Measurements from ENCODE around the gene GARNL3. TPM values are rescaled to one million over a fixed set of nuclear protein-coding genes. Genes with fewer than 3 reads are reported as not detected.

Gene GARNL3
- total and polyA plus RNA-seq, 2 experiments from 2014 or later: 24.8 to 34.2 TPM

DNA sequence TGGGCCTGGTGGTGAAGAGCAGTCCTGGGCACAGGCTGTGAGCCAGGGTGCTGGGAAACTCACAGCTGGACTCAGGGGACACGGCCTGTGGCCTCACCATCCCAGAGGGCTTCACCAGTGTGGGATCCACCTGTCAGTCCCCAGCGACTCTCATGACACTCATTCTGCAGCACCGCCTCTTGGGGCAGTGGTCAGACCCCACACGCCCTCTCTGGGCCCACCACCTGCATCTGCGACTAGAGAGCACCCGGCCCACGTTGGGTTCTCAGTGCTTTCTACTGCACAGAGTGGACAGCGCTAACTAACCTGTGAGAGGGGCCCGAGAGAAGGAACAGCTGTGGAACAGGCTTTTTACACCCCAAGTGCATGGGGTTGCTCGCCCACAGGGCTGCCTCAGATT is 45.8 kb upstream of the GARNL3 start:
- TF ChIP-seq, protein P1, sequence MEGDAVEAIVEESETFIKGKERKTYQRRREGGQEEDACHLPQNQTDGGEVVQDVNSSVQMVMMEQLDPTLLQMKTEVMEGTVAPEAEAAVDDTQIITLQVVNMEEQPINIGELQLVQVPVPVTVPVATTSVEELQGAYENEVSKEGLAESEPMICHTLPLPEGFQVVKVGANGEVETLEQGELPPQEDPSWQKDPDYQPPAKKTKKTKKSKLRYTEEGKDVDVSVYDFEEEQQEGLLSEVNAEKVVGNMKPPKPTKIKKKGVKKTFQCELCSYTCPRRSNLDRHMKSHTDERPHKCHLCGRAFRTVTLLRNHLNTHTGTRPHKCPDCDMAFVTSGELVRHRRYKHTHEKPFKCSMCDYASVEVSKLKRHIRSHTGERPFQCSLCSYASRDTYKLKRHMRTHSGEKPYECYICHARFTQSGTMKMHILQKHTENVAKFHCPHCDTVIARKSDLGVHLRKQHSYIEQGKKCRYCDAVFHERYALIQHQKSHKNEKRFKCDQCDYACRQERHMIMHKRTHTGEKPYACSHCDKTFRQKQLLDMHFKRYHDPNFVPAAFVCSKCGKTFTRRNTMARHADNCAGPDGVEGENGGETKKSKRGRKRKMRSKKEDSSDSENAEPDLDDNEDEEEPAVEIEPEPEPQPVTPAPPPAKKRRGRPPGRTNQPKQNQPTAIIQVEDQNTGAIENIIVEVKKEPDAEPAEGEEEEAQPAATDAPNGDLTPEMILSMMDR (IDR thresholded peaks at IDR 0.05; ENCODE audit: low read depth, low read length): no peak
- Histone ChIP-seq H3K4me1 (ENCODE audit: low read depth) (no peaks in the 10 kb centered on the region), H3K27ac (no peak overlapping the region), H3K9me3 (ENCODE audit: low read depth) (no peaks in the 10 kb centered on the region), H3K36me3 (no peaks in the 10 kb centered on the region), H3K4me3 (no peak overlapping the region), H3K27me3 (peaks cover 6% of the 10 kb centered on the region)
- no peak for DNase-seq (ENCODE audit: low read depth in 1 of 2, low spot score in 1 of 2)

DNA sequence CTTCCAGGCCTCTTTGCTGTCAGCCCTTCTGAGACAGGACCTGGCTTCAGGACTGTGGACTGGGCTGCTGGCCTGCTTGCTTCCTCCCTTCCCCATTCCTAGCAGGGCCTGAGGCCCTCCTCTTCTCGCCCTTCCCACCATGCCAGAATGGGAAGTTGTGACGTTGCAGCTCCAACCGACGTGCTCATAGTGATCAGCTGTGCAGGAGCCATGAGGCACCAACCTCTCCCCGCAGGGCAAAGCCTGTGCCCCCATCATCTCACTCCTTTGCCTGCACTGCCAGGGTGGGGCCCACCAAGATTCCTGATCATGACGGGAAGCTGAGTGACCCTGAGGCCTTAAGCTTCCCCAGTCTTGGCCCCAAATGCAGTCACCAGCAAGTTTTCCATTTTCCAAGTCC is 45.1 kb upstream of the GARNL3 start:
- Histone ChIP-seq H3K4me1 (ENCODE audit: low read depth) (no peaks in the 10 kb centered on the region), H3K9me3 (ENCODE audit: low read depth) (no peaks in the 10 kb centered on the region), H3K27ac (no peak overlapping the region), H3K36me3 (no peaks in the 10 kb centered on the region), H3K4me3 (no peak overlapping the region), H3K27me3 (peaks cover 6% of the 10 kb centered on the region)
- TF ChIP-seq, protein P1 (IDR thresholded peaks at IDR 0.05; ENCODE audit: low read depth, low read length): no peak
- no peak for DNase-seq (ENCODE audit: low read depth in 1 of 2, low spot score in 1 of 2)

DNA sequence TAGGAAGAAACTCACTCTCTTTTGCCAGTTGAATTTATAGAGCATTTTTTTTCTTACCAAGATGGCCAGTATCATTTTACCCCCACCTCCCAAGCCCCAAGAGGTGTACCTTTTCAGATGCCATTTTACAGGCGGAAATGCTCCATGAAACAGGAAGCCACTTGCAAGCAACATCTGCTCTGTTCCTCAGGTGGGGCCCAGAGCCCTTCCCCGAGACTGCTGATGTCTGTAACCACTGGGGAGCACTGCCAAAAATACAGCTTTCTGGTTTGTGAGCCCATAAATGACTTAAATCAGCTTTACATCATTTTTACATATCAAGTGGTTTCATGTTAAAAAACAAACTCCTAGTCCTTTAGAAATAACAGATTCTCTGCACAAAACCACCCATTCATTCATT is 42.9 kb upstream of the GARNL3 start:
- Histone ChIP-seq H3K27ac (no peak overlapping the region), H3K4me1 (ENCODE audit: low read depth) (no peaks in the 10 kb centered on the region), H3K36me3 (no peaks in the 10 kb centered on the region), H3K4me3 (no peak overlapping the region), H3K9me3 (ENCODE audit: low read depth) (no peaks in the 10 kb centered on the region), H3K27me3 (peaks cover 16% of the 10 kb centered on the region)
- TF ChIP-seq, protein P1 (IDR thresholded peaks at IDR 0.05; ENCODE audit: low read depth, low read length): no peak
- no peak for DNase-seq (ENCODE audit: low read depth in 1 of 2, low spot score in 1 of 2)

DNA sequence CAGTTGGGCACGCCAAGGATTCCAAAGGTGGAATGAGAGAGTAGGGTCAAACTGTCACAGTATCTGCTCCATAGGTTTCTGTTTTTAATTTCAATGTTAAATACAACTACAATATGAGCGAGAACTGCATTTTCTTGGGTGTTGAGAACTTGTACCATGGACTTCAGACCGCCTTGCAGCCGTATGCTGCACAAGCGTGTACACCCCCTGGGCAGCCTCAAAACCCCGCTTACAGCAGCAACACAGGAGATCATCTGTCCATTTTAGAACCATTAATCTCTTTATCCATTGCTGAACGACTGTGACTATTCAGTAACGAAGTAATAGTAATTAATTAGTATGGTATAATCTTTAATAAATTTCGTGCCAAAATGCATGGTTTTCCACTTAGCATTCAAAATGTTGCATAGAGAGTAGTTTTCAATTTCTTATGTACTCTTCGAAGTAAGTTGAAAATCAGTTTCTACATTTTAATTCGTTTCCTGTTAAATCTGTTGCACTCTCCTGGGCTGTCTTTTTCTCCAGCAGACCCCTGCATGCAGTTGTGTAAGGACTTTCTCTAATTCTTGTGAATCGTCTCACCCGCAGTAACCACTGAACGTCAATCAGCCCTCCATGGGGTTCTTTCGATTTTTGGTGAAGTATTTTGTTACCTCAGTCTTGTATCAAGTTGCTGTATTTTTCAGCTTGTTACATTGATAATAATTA is 42.0 kb upstream of the GARNL3 start:
- DNase-seq (ENCODE audit: low read depth in 1 of 2, low spot score in 1 of 2): no peak
- no peak overlapping the region for H3K4me3 ChIP-seq
- TF ChIP-seq, protein P1 (IDR thresholded peaks at IDR 0.05; ENCODE audit: low read depth, low read length): no peak
- no peaks in the 10 kb centered on the region for H3K36me3 ChIP-seq
- H3K27ac ChIP-seq: no peak overlapping the region
- H3K4me1 ChIP-seq (ENCODE audit: low read depth): no peaks in the 10 kb centered on the region
- H3K27me3 ChIP-seq: peaks cover 16% of the 10 kb centered on the region
- no peaks in the 10 kb centered on the region for H3K9me3 ChIP-seq (ENCODE audit: low read depth)

DNA sequence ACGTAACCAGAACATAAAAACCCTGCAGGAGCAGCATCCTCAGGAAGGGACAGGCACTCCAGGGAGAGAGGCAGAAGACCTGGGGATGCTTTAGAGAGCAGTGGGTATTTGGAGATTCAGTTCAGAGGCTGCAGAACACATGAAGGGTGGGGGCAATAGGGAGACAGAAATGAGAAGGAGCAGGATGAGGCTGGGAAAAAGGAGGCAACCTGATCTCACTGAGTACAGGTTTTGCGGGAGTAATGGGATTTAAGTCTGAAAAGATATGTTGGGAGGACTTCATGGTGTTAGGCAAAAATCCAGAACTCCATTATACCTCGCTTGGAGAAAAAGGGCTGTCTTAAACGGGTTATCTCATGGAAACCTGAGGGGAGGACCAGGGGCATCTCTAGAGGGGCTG is 41.3 kb upstream of the GARNL3 start:
- no peak for DNase-seq (ENCODE audit: low read depth in 1 of 2, low spot score in 1 of 2)
- Histone ChIP-seq H3K4me1 (ENCODE audit: low read depth) (no peaks in the 10 kb centered on the region), H3K27me3 (peaks cover 16% of the 10 kb centered on the region), H3K4me3 (no peak overlapping the region), H3K36me3 (no peaks in the 10 kb centered on the region), H3K27ac (no peak overlapping the region), H3K9me3 (ENCODE audit: low read depth) (no peaks in the 10 kb centered on the region)
- TF ChIP-seq, protein P1 (IDR thresholded peaks at IDR 0.05; ENCODE audit: low read depth, low read length): no peak

Measured in cardiac muscle cell (in vitro differentiated cells and primary cell).